H1 (cell line): ENCODE results near the gene NKAIN2.

Experiments used
- EGR1 ChIP-seq: IDR thresholded peaks from 2 replicates; pipeline ENCODE4 v1.6.1; 2011; ENCODE audit warnings: low read depth, low read length, borderline replicate concordance
- JUND ChIP-seq: IDR thresholded peaks from 2 replicates; pipeline ENCODE4 v1.6.1; 2011; ENCODE audit warnings: mild to moderate bottlenecking, improper control_type of control experiment, low read length
- NRF1 ChIP-seq: IDR thresholded peaks from 2 replicates; pipeline ENCODE4 v1.6.1; 2011; ENCODE audit warnings: mild to moderate bottlenecking, low read depth, low read length, improper control_type of control experiment
- POLR2A ChIP-seq, 2 experiments: IDR thresholded peaks; 1 replicate in 1 of 2; 2 replicates in 1 of 2; pipeline ENCODE4 v1.6.1; 2011; ENCODE audit warnings: low read depth in 2 of 2, low read length in 2 of 2, mild to moderate bottlenecking in 2 of 2; ENCODE audit errors: control extremely low read depth in 1 of 2

GRCh38 chr6:123821112-123821511, 17.4 kb downstream of the NKAIN2 start:
- TF ChIP-seq EGR1, result no peak
- no peak for TF ChIP-seq NRF1
- TF ChIP-seq JUND, result no peak
- TF ChIP-seq POLR2A (IDR thresholded peaks at IDR 0.05; ENCODE audit: control extremely low read depth in 1 of 2, low read depth in 2 of 2, low read length in 2 of 2), result no peak
